K562 (cell line): ENCODE measurements around the gene KCND3. TPM values are rescaled to one million over a fixed set of nuclear protein-coding genes. Genes with fewer than 3 reads are reported as not detected.

Source experiments
- ATAC-seq: fragments of 200-7000 bp; cut with Tn5 transposase; 3 replicates; pipeline ENCODE4 v1.9.1; 2020; ENCODE audit warnings: moderate library complexity
- BruUV-seq: library from RNA; stranded (reverse); fragments of 400-500 nt; replicated peaks from 2 replicates; lab custom pipeline; 2021; lab: Mats Ljungman, UMichigan
- CTCF ChIA-PET: fragments of 300-600 bp; formaldehyde crosslinking; extraction: SDS; loops from one replicate; lab custom pipeline; 2021; ENCODE audit warnings: low intra/inter-chr PET ratio; lab: Yijun Ruan, JAX
- POLR2A ChIA-PET: fragments of 300-600, 350-650 bp; sonication (Branson Sonifier 250); formaldehyde crosslinking; extraction: SDS; loops from one replicate; lab custom pipeline; 2021; ENCODE audit warnings: antibody characterized with exemption, inconsistent platforms; lab: Yijun Ruan, JAX
- DNase-seq, 4 experiments: peaks; one replicate each; pipeline versions ENCODE4 v3.0.0 to v3.0.0-alpha.2; 2011 to 2018; ENCODE audit warnings: low spot score in 3 of 4, mixed read lengths in 3 of 4; ENCODE audit errors: extremely low read depth in 1 of 4
- FAIRE-seq: peaks from 2 replicates; lab custom pipeline; 2011; peaks lifted over from hg19 to GRCh38; lab: Jason Lieb, UNC
- H2AFZ ChIP-seq: 2 replicates; pipeline ENCODE4 v1.6.0; 2011; ENCODE audit warnings: low read depth, low read length, control low read depth, inconsistent platforms
- H3K27ac ChIP-seq: fragments of 200-600 bp; 3 replicates; pipeline ENCODE4 v1.8.0; 2011; ENCODE audit warnings: low read depth, mild to moderate bottlenecking, control low read depth, inconsistent platforms, low read length, moderate library complexity, mixed read lengths; ENCODE audit errors: extremely low read depth
- H3K27me3 ChIP-seq, 2 experiments: fragments of 300-600 bp in 1 of 2; 2 replicates in 1 of 2; 3 replicates in 1 of 2; pipeline versions ENCODE4 v1.6.0 to v1.8.0; 2011; ENCODE audit warnings: inconsistent platforms in 2 of 2, low read length in 2 of 2, mild to moderate bottlenecking in 1 of 2, mixed read lengths in 1 of 2, moderate library complexity in 1 of 2; ENCODE audit not compliant: control insufficient read depth in 2 of 2, insufficient read depth in 2 of 2
- H3K36me3 ChIP-seq: fragments of 300-600 bp; 3 replicates; pipeline ENCODE4 v1.8.0; 2011; ENCODE audit warnings: mild to moderate bottlenecking, low read length, inconsistent platforms; ENCODE audit not compliant: control insufficient read depth, insufficient read depth
- H3K4me1 ChIP-seq, 2 experiments: fragments of 200-600 bp in 1 of 2; replicated peaks in 1 of 2; 2 replicates in 1 of 2; 3 replicates in 1 of 2; pipeline versions ENCODE4 v1.5.1 to v1.8.0; 2011; ENCODE audit warnings: inconsistent platforms in 2 of 2, low read length in 2 of 2, mild to moderate bottlenecking in 1 of 2, mixed read lengths in 1 of 2, moderate library complexity in 1 of 2; ENCODE audit not compliant: control insufficient read depth in 2 of 2, insufficient read depth in 2 of 2
- H3K4me2 ChIP-seq: 2 replicates; pipeline ENCODE4 v1.6.1; 2011; ENCODE audit warnings: low read length, control low read depth, inconsistent platforms, mixed read lengths; ENCODE audit not compliant: insufficient read depth
- H3K4me3 ChIP-seq: fragments of 200-600 bp; sonication (generic), shearing (Covaris generic); 2 replicates; pipeline ENCODE4 v1.5.1; 2016; ENCODE audit warnings: control low read depth, inconsistent platforms
- H3K79me2 ChIP-seq: fragments of 200-600 bp; 3 replicates; pipeline ENCODE4 v1.8.0; 2011; ENCODE audit warnings: low read length, inconsistent platforms; ENCODE audit not compliant: control insufficient read depth, insufficient read depth
- H3K9ac ChIP-seq, 2 experiments: 2 replicates each; pipeline versions ENCODE4 v1.6.0 to v1.6.1; 2011; ENCODE audit warnings: low read depth in 2 of 2, low read length in 2 of 2, control low read depth in 1 of 2, inconsistent platforms in 1 of 2, mild to moderate bottlenecking in 1 of 2, mixed read lengths in 1 of 2; ENCODE audit not compliant: insufficient read depth in 1 of 2
- H3K9me1 ChIP-seq: one replicate; pipeline ENCODE4 v1.6.0; 2011; ENCODE audit warnings: inconsistent platforms, mild to moderate bottlenecking, low read length, moderate library complexity; ENCODE audit not compliant: control insufficient read depth, insufficient read depth
- H3K9me3 ChIP-seq: replicated peaks from 2 replicates; pipeline ENCODE4 v1.5.1; 2011; ENCODE audit warnings: low read depth, low read length, inconsistent platforms; ENCODE audit not compliant: control insufficient read depth, insufficient read depth
- H4K20me1 ChIP-seq: replicated peaks from 2 replicates; pipeline ENCODE4 v1.6.1; 2011; ENCODE audit warnings: low read length, inconsistent platforms, mixed read lengths; ENCODE audit not compliant: control insufficient read depth, insufficient read depth
- ADNP ChIP-seq: fragments of 200-800 bp; sonication (Bioruptor generic); IDR thresholded peaks from 2 replicates; pipeline ENCODE4 v1.6.1; 2016; ENCODE audit warnings: missing genetic modification characterization, missing compliant biosample characterization
- CBX8 ChIP-seq: fragments of 200-600 bp; sonication (generic); IDR thresholded peaks from 2 replicates; pipeline ENCODE4 v1.6.1; 2012; ENCODE audit warnings: borderline replicate concordance, mixed run types, low read depth, mild to moderate bottlenecking, moderate library complexity, mixed read lengths, low read length, control low read depth, inconsistent platforms; ENCODE audit not compliant: poor library complexity, severe bottlenecking; ENCODE audit errors: extremely low read depth
- CTCF ChIP-seq, 3 experiments: IDR thresholded peaks in 2 of 3; conservative IDR thresholded peaks in 1 of 3; 2 replicates each; pipeline ENCODE4 v1.5.1; 2011 to 2012; ENCODE audit warnings: low read length in 3 of 3, mild to moderate bottlenecking in 3 of 3, control low read depth in 2 of 3, improper control_type of control experiment in 1 of 3, inconsistent platforms in 1 of 3, low read depth in 1 of 3, mixed read lengths in 1 of 3, moderate library complexity in 1 of 3; ENCODE audit not compliant: insufficient read depth in 2 of 3
- GABPA ChIP-seq: fragments of 200-800 bp; sonication (Bioruptor generic); conservative IDR thresholded peaks from 2 replicates; pipeline ENCODE4 v1.6.1; 2016; ENCODE audit warnings: low read depth, missing genetic modification characterization, missing compliant biosample characterization
- MXI1 ChIP-seq: IDR thresholded peaks from 2 replicates; pipeline ENCODE4 v1.6.1; 2011; ENCODE audit warnings: low read depth, mild to moderate bottlenecking, improper control_type of control experiment, low read length
- NUFIP1 ChIP-seq: fragments of 450-650 bp; IDR thresholded peaks from 2 replicates; pipeline ENCODE4 v1.6.1; 2018; ENCODE audit not compliant: partially characterized antibody
- POU5F1 ChIP-seq: fragments of 150-350 bp; IDR thresholded peaks from 2 replicates; pipeline ENCODE4 v1.6.1; 2014; ENCODE audit warnings: borderline replicate concordance, low read length, low read depth, mild to moderate bottlenecking; ENCODE audit not compliant: partially characterized antibody
- XRCC4 ChIP-seq: IDR thresholded peaks from one replicate; pipeline ENCODE4 v1.6.1; 2011; ENCODE audit not compliant: insufficient read depth, insufficient read length; ENCODE audit errors: extremely low read depth
- ZNF165 ChIP-seq: fragments of 250-450 bp; sonication (Bioruptor Pico); IDR thresholded peaks from 2 replicates; pipeline ENCODE4 v1.4.0; 2020; ENCODE audit warnings: borderline replicate concordance
- ZNF408 ChIP-seq: fragments of 250-450 bp; sonication (Bioruptor Pico); IDR thresholded peaks from 2 replicates; pipeline ENCODE4 v1.4.0; 2020; ENCODE audit warnings: low read depth, mild to moderate bottlenecking, moderate library complexity
- ZNF644 ChIP-seq: fragments of 200-800 bp; sonication (Bioruptor generic); IDR thresholded peaks from 2 replicates; pipeline ENCODE4 v1.6.1; 2016; ENCODE audit warnings: low read depth, missing genetic modification characterization, missing compliant biosample characterization
- ZNF780A ChIP-seq: fragments of 250-450 bp; sonication (Bioruptor Pico); IDR thresholded peaks from 2 replicates; pipeline ENCODE4 v1.5.0; 2021; ENCODE audit warnings: mild to moderate bottlenecking
- WGBS: fragments of 100-300 bp; shearing (Covaris generic); methylation state at CpG from one replicate; pipeline ENCODE4 v1.1.6; 2016; ENCODE audit warnings: low coverage, mixed read lengths; ENCODE audit not compliant: insufficient coverage; ENCODE audit errors: missing lambda C conversion rate; 5-methylcytosine and 5-hydroxymethylcytosine counted together
- in situ Hi-C: fragments of 300-500 bp; cut with MboI; formaldehyde crosslinking; loops from 4 replicates; pipeline ENCODE4 v1.15.0; 2018; ENCODE audit warnings: inconsistent platforms, mixed read lengths
- intact Hi-C: fragments of 100-400 bp; cut with micrococcal nuclease; formaldehyde crosslinking; loops from 2 replicates; pipeline ENCODE4 v1.14.2; 2022
- polyA plus RNA-seq, 8 experiments: library from polyadenylated mRNA; depleted of rRNA in 4 of 8; stranded (reverse) in 5 of 8; unstranded in 3 of 8; fragments of >200 nt; fragmentation: Nextera tagmentation in 2 of 8; fragmentation: Illumina TruSeq in 1 of 8; extraction: Ambion mirVana in 2 of 8; extraction: Trizol in 1 of 8; gene quantifications; 2 replicates each; pipeline versions ENCODE4 v1.2.1 to v1.2.3, GENCODE V29; 2011 to 2014; ENCODE audit warnings: inconsistent platforms in 1 of 8, missing spikeins in 1 of 8
- total RNA-seq, 7 experiments: library from RNA; depleted of rRNA in 6 of 7; stranded (reverse); fragments of >200 nt in 6 of 7; fragmentation: Illumina TruSeq in 2 of 7; extraction: Trizol in 2 of 7; gene quantifications; 2 replicates each; pipeline versions ENCODE4 v1.2.1 to v1.2.3, GENCODE V29; 2011 to 2021; ENCODE audit warnings: low replicate concordance in 1 of 7
- TF ChIP-seq, protein P1 (sequence below): fragments of 250-450 bp; sonication (Bioruptor Pico); IDR thresholded peaks from 2 replicates; pipeline ENCODE4 v1.5.0; 2020; ENCODE audit warnings: mild to moderate bottlenecking, borderline replicate concordance
- TF ChIP-seq, protein P2 (sequence below): sonication (generic); formaldehyde crosslinking; IDR thresholded peaks from 2 replicates; pipeline ENCODE4 v1.8.1; 2023; ENCODE audit warnings: mild to moderate bottlenecking, missing genetic modification reagents

KCND3 gene
- total and polyA plus RNA-seq, 9 of the 15 experiments (the other 6 are each of a cell fraction or from before 2014, with no cell fraction given), result not detected

GRCh38 chr1:111921948-111922347 is 67.5 kb downstream of the KCND3 start:
- peaks cover 6% of the 10 kb centered on the region in 2 experiments; a peak in 4 of 5 replicates for H3K4me1 ChIP-seq
- WGBS, result 0% methylated on average over 6 of the region's 6 CpGs
- peaks cover 4% of the 10 kb centered on the region; the same call in 1 of the 2 replicates for H4K20me1 ChIP-seq
- no peak overlapping the region for H3K4me3 ChIP-seq
- H3K27me3 ChIP-seq, result peaks cover 0 to 10% of the 10 kb centered on the region in 2 experiments; a peak in 2 of 5 replicates
- no peaks in the 10 kb centered on the region for H3K79me2 ChIP-seq
- H3K9me1 ChIP-seq, result no peaks in the 10 kb centered on the region
- H3K9me3 ChIP-seq, result no peaks in the 10 kb centered on the region
- in situ Hi-C loops, result no loop called here
- no peak overlapping the region for H2AFZ ChIP-seq
- H3K4me2 ChIP-seq, result no peak overlapping the region
- POLR2A ChIA-PET, result interaction anchor here (0.7 to 1.5 kb wide), 2 partner anchors 12 to 36 kb away, joined by 3 to 4 read pairs; no protein-coding TSS in a partner anchor
- DNase-seq, result no peak
- no peak for ATAC-seq
- no peak for FAIRE-seq
- H3K9ac ChIP-seq, result no peak overlapping the region
- no peaks in the 10 kb centered on the region for H3K36me3 ChIP-seq
- no TSS peak for BruUV-seq
- no peak overlapping the region for H3K27ac ChIP-seq
- CTCF ChIA-PET, result no interaction called here
- intact Hi-C loops, result no loop called here
- TF ChIP-seq ZNF644 (no peak), XRCC4 (no peak), MXI1 (no peak), ZNF780A (no peak), ZNF165 (CRISPR knock-in tag) (no peak), ADNP (tag) (no peak), GABPA (tag) (no peak), CBX8 (no peak), ZNF408 (CRISPR knock-in tag) (no peak), CTCF (IDR thresholded peaks at IDR 0.05 in 2 of 3, conservative IDR thresholded peaks at IDR 0.05 in 1 of 3; ENCODE audit: insufficient read depth in 2 of 3, low read depth in 1 of 3, low read length in 3 of 3) (no peak), NUFIP1 (no peak), POU5F1 (no peak)
- TF ChIP-seq, protein P1, sequence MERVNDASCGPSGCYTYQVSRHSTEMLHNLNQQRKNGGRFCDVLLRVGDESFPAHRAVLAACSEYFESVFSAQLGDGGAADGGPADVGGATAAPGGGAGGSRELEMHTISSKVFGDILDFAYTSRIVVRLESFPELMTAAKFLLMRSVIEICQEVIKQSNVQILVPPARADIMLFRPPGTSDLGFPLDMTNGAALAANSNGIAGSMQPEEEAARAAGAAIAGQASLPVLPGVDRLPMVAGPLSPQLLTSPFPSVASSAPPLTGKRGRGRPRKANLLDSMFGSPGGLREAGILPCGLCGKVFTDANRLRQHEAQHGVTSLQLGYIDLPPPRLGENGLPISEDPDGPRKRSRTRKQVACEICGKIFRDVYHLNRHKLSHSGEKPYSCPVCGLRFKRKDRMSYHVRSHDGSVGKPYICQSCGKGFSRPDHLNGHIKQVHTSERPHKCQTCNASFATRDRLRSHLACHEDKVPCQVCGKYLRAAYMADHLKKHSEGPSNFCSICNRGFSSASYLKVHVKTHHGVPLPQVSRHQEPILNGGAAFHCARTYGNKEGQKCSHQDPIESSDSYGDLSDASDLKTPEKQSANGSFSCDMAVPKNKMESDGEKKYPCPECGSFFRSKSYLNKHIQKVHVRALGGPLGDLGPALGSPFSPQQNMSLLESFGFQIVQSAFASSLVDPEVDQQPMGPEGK (CRISPR knock-in tag), result no peak
- TF ChIP-seq, protein P2, sequence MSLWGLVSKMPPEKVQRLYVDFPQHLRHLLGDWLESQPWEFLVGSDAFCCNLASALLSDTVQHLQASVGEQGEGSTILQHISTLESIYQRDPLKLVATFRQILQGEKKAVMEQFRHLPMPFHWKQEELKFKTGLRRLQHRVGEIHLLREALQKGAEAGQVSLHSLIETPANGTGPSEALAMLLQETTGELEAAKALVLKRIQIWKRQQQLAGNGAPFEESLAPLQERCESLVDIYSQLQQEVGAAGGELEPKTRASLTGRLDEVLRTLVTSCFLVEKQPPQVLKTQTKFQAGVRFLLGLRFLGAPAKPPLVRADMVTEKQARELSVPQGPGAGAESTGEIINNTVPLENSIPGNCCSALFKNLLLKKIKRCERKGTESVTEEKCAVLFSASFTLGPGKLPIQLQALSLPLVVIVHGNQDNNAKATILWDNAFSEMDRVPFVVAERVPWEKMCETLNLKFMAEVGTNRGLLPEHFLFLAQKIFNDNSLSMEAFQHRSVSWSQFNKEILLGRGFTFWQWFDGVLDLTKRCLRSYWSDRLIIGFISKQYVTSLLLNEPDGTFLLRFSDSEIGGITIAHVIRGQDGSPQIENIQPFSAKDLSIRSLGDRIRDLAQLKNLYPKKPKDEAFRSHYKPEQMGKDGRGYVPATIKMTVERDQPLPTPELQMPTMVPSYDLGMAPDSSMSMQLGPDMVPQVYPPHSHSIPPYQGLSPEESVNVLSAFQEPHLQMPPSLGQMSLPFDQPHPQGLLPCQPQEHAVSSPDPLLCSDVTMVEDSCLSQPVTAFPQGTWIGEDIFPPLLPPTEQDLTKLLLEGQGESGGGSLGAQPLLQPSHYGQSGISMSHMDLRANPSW (CRISPR knock-in tag), result no peak
